IPS DF 6.9 (cell line): Measurements from ENCODE around the gene RBFOX2.
"Not testable (repeated sequence)": the region's sequence is repeated elsewhere in the genome, so short reads cannot be mapped to it uniquely, and the experiment has no call there.

Experiments
- DNase-seq: peaks from one replicate; pipeline ENCODE4 v3.0.0-alpha.2; 2013; ENCODE audit warnings: low read depth, low spot score
- H3K27ac ChIP-seq: one replicate; pipeline ENCODE4 v1.5.1; 2013; ENCODE audit warnings: low read length, control low read depth
- H3K27me3 ChIP-seq: 2 replicates; pipeline ENCODE4 v1.6.1; 2013; ENCODE audit warnings: mild to moderate bottlenecking, low read length; ENCODE audit not compliant: control insufficient read depth, insufficient read depth
- H3K36me3 ChIP-seq: 2 replicates; pipeline ENCODE4 v1.6.1; 2013; ENCODE audit warnings: low read length; ENCODE audit not compliant: control insufficient read depth, insufficient read depth
- H3K4me1 ChIP-seq: 2 replicates; pipeline ENCODE4 v1.6.1; 2013; ENCODE audit warnings: low read length; ENCODE audit not compliant: control insufficient read depth, insufficient read depth
- H3K4me3 ChIP-seq: 2 replicates; pipeline ENCODE4 v1.5.1; 2013; ENCODE audit warnings: mild to moderate bottlenecking, low read length
- H3K9me3 ChIP-seq: 2 replicates; pipeline ENCODE4 v1.6.1; 2013; ENCODE audit warnings: low read length, inconsistent platforms; ENCODE audit not compliant: control insufficient read depth, insufficient read depth
- WGBS: extraction: QIAGEN DNeasy Blood & Tissue Kit; methylation state at CpG from one replicate; pipeline ENCODE4 v1.1.7; 2013; ENCODE audit warnings: mixed read lengths, missing lambda C conversion rate; ENCODE audit not compliant: insufficient read length, insufficient coverage; 5-methylcytosine and 5-hydroxymethylcytosine counted together

The RBFOX2 gene

GRCh38 chr22:35795476-35795875 lies 233.1 kb downstream of the RBFOX2 start:
- DNase-seq = no peak

GRCh38 chr22:35792506-35792905 lies 236.1 kb downstream of the RBFOX2 start:
- no peaks in the 10 kb centered on the region for H3K27me3 ChIP-seq
- no peaks in the 10 kb centered on the region for H3K9me3 ChIP-seq
- no peak overlapping the region for H3K4me3 ChIP-seq
- no peaks in the 10 kb centered on the region for H3K4me1 ChIP-seq
- H3K36me3 ChIP-seq = no peaks in the 10 kb centered on the region
- no peak for DNase-seq
- H3K27ac ChIP-seq = no peak overlapping the region
- WGBS = no CpG with 5 or more reads among the region's 4 CpGs

More at GRCh38 chr22:35795476-35795875, 233.1 kb downstream of the RBFOX2 start:
- H3K9me3 ChIP-seq = no peaks in the 10 kb centered on the region
- no peaks in the 10 kb centered on the region for H3K36me3 ChIP-seq
- H3K4me3 ChIP-seq = no peak overlapping the region
- H3K27me3 ChIP-seq = no peaks in the 10 kb centered on the region
- no peaks in the 10 kb centered on the region for H3K4me1 ChIP-seq
- H3K27ac ChIP-seq = no peak overlapping the region
- no CpG with 5 or more reads among the region's 1 CpG for WGBS

- not testable (repeated sequence) for H3K4me1 ChIP-seq, H3K27ac ChIP-seq, H3K9me3 ChIP-seq, H3K4me3 ChIP-seq, DNase-seq, H3K27me3 ChIP-seq, H3K36me3 ChIP-seq
- no CpG with 5 or more reads among the region's 2 CpGs for WGBS
These were observed 236.8 kb downstream of the RBFOX2 start for GRCh38 chr22:35791788-35792187.

- Histone ChIP-seq H3K27me3 (no peaks in the 10 kb centered on the region), H3K36me3 (peaks cover 3% of the 10 kb centered on the region; the same call in 1 of the 2 replicates), H3K4me1 (peaks cover 2% of the 10 kb centered on the region), H3K27ac (no peak overlapping the region), H3K4me3 (no peak overlapping the region), H3K9me3 (no peaks in the 10 kb centered on the region)
- DNase-seq = no peak
- no CpG with 5 or more reads among the region's 4 CpGs for WGBS
These were observed 243.3 kb downstream of the RBFOX2 start for GRCh38 chr22:35785181-35785923.

GRCh38 chr22:35784633-35785032 lies 244.0 kb downstream of the RBFOX2 start:
- Histone ChIP-seq H3K4me1 (peaks cover 2% of the 10 kb centered on the region), H3K36me3 (peaks cover 3% of the 10 kb centered on the region; the same call in 1 of the 2 replicates), H3K27me3 (no peaks in the 10 kb centered on the region), H3K27ac (no peak overlapping the region), H3K4me3 (no peak overlapping the region), H3K9me3 (no peaks in the 10 kb centered on the region)
- no peak for DNase-seq
- WGBS = no CpG with 5 or more reads among the region's 21 CpGs

- no peak for DNase-seq
- Histone ChIP-seq H3K9me3 (no peaks in the 10 kb centered on the region), H3K27ac (no peak overlapping the region), H3K4me1 (peaks cover 2% of the 10 kb centered on the region), H3K36me3 (peaks cover 3% of the 10 kb centered on the region; the same call in 1 of the 2 replicates), H3K4me3 (no peak overlapping the region), H3K27me3 (no peaks in the 10 kb centered on the region)
- no CpG with 5 or more reads among the region's 11 CpGs for WGBS
These were observed 244.5 kb downstream of the RBFOX2 start for GRCh38 chr22:35783943-35784614.

- no CpG with 5 or more reads among the region's 5 CpGs for WGBS
- peaks cover 3% of the 10 kb centered on the region; the same call in 1 of the 2 replicates for H3K36me3 ChIP-seq
- H3K4me3 ChIP-seq = no peak overlapping the region
- H3K27me3 ChIP-seq = no peaks in the 10 kb centered on the region
- peaks cover 2% of the 10 kb centered on the region for H3K4me1 ChIP-seq
- no peak for DNase-seq
- H3K9me3 ChIP-seq = no peaks in the 10 kb centered on the region
- H3K27ac ChIP-seq = no peak overlapping the region
These were observed 246.1 kb downstream of the RBFOX2 start for GRCh38 chr22:35782504-35782903.

GRCh38 chr22:35781898-35782297 lies 246.7 kb downstream of the RBFOX2 start:
- Histone ChIP-seq H3K36me3 (peaks cover 3% of the 10 kb centered on the region; the same call in 1 of the 2 replicates), H3K27ac (no peak overlapping the region), H3K4me1 (peaks cover 2% of the 10 kb centered on the region), H3K9me3 (no peaks in the 10 kb centered on the region), H3K4me3 (no peak overlapping the region), H3K27me3 (no peaks in the 10 kb centered on the region)
- no CpG with 5 or more reads among the region's 3 CpGs for WGBS
- DNase-seq = no peak

GRCh38 chr22:35777335-35777975 lies 251.2 kb downstream of the RBFOX2 start:
- H3K9me3 ChIP-seq = no peaks in the 10 kb centered on the region
- DNase-seq = no peak
- no peaks in the 10 kb centered on the region for H3K27me3 ChIP-seq
- no peaks in the 10 kb centered on the region; the same call in 1 of the 2 replicates for H3K4me1 ChIP-seq
- peaks cover 3% of the 10 kb centered on the region; the same call in 1 of the 2 replicates for H3K36me3 ChIP-seq
- H3K4me3 ChIP-seq = no peak overlapping the region
- no CpG with 5 or more reads among the region's 4 CpGs for WGBS
- H3K27ac ChIP-seq = no peak overlapping the region

GRCh38 chr22:35775339-35775738 lies 253.3 kb downstream of the RBFOX2 start:
- no peaks in the 10 kb centered on the region for H3K4me1 ChIP-seq
- no peak overlapping the region for H3K4me3 ChIP-seq
- DNase-seq = no peak
- WGBS = no CpG with 5 or more reads among the region's 2 CpGs
- H3K9me3 ChIP-seq = no peaks in the 10 kb centered on the region
- no peaks in the 10 kb centered on the region for H3K36me3 ChIP-seq
- no peak overlapping the region for H3K27ac ChIP-seq
- no peaks in the 10 kb centered on the region for H3K27me3 ChIP-seq
